HG03064 (cell line): Measurements from ENCODE around the gene KRTAP9-6.
"Not testable (repeated sequence)": the region's sequence is repeated elsewhere in the genome, so short reads cannot be mapped to it uniquely, and the experiment has no call there.

Experiments
- ATAC-seq: cut with Tn5 transposase; IDR thresholded peaks from one replicate; pipeline ENCODE4 v1.9.1; 2021; ENCODE audit warnings: low read depth; ENCODE audit not compliant: unreplicated experiment

Gene KRTAP9-6

DNA sequence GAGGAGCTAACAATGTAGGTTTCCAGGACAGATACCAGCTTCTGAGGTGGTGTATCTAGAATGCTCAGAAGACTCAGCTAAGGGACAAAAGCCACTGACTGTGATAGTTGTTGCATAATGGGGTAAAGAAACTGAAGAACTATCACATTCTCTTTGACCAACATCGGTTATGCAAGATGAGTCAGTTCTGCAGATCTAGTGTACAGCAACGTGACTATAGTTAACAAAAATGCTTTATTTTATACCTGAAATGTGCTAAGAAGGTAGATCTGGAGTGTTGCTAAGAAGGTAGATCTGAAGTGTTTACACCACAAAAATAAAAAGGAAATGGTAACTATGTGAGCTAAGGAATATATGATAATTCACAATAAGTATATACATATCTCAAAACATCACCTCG, 2.5 kb downstream of the KRTAP9-6 start:
- no peak for ATAC-seq

DNA sequence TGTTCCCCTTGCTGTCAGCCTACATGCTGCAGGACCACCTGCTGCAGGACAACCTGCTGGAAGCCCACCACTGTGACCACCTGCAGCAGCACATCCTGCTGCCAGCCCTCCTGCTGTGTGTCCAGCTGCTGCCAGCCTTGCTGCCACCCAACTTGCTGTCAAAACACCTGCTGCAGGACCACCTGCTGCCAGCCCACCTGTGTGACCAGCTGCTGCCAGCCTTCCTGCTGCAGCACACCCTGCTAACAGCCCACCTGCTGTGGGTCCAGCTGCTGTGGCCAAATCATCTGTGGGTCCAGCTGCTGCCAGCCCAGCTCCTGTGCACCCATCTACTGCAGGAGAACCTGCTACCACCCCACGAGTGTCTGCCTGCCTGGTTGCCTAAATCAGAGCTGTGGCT, 6.1 kb downstream of the KRTAP9-6 start:
- not testable (repeated sequence) for ATAC-seq

- no peak for ATAC-seq
These were observed 6.7 kb downstream of the KRTAP9-6 start for GRCh38 chr17:41271858-41272257.

DNA sequence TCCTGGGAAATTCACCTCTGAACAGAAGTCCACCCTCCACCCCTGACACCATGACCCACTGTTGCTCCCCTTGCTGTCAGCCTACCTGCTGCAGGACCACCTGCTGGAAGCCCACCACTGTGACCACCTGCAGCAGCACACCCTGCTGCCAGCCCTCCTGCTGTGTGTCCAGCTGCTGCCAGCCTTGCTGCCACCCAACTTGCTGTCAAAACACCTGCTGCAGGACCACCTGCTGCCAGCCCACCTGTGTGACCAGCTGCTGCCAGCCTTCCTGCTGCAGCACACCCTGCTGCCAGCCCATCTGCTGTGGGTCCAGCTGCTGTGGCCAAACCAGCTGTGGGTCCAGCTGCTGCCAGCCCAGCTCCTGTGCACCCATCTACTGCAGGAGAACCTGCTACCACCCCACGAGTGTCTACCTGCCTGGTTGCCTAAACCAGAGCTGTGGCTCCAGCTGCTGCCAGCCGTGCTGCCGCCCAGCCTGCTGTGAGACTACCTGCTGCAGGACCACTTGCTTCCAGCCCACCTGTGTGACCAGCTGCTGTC, 10.5 kb downstream of the KRTAP9-6 start, which contains the start of gene KRTAP9-7:
TSS of gene KRTAP9-7 (plus strand) at position 51 of the 543 bp plus-strand sequence. CDS start at position 51, 0 bp downstream.
- ATAC-seq: not testable (repeated sequence)

DNA sequence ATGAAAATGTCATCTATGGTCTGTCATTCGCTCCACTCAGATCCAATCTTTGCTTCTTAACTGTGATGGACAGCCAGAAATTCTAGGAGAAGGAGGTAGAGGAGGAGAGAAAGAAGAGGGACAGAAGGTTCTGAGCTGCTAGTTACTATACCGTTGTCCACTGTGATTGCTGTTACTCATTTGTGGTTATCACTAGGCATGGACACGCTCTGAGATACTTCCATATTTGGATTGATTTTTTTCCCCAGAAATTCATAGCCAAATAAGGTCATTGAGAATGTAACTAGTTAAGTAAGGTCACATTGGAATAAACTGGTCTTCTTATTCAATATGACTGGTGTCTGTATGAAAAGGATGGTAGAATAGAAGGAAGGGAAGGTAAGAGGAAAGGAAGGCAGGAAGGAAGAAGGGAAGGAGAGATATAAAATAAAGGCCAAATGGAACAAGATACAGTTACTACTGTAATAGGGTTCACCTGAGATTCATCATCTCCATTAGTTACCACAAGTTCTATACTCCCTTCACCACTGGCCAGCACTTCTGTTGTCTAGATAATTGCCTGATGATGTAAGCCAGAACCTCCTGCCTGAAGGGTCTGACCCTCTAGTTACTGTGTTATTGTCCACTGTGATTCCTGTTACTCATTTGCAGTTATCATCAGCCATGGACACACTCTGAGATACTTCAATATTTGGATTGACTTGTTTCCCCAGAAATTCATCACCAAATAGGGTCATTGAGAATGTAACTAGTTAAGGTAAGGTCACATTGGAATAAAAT, 13.2 kb downstream of the KRTAP9-6 start:
- no peak for ATAC-seq

DNA sequence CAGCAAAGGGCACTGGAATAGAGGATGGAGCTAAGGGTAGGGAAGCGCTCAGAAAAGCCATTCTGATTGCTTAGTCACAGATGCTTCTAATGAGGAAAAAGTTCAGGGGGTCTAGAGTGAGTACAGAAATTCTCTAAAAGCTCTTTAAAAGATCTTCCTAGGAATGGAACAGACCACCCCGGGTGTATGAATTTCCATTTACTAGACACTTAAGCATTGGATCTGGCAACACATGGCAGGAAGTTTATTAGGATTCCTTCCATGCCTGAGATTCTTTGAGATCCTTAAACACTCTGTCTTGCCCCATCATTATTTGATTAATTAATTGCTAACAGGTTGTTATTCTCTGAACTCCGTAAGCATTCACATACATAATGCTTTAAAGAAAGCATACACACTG, 18.9 kb downstream of the KRTAP9-6 start:
- ATAC-seq: no peak

DNA sequence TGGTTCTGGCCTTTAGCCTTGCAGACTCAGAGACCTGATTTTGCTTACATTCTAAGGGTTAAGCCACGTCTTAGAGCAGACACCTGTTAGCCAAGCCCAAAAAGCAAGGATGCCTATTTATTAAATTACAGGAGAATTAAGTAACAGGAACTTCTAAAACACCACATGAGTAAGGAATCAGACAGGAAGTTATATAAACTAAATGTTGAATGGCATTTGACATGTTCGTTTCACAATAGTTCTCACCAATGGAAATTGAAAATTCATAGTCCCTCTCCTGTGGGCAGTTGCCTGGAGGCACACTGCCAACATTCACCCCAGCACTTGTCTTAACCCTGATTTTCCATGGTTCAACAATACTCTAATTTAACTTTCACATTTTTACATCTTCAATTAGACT, 19.4 kb downstream of the KRTAP9-6 start:
- ATAC-seq: no peak

DNA sequence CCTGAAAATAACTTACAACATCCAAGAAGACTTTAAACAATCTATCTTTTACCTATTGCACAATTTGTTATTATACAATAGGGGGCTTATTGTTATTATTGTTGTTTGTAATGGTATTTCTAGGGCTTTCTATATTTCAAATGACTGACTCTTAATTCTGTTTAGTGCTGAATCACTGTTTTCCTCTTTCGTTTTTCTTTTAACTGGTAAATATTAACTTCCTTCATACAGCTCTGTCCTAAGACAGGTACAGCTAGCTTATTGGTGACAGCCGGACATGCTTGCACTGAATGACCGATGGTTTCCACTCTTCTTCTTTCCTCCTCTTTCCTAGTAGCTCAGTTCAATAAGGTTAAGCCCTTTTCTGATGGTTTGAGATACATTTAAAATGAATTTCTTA, 21.9 kb downstream of the KRTAP9-6 start:
- no peak for ATAC-seq

GRCh38 chr17:41294016-41294415, 28.8 kb downstream of the KRTAP9-6 start:
- ATAC-seq: no peak

GRCh38 chr17:41296846-41297245, 31.7 kb downstream of the KRTAP9-6 start:
- ATAC-seq: no peak

DNA sequence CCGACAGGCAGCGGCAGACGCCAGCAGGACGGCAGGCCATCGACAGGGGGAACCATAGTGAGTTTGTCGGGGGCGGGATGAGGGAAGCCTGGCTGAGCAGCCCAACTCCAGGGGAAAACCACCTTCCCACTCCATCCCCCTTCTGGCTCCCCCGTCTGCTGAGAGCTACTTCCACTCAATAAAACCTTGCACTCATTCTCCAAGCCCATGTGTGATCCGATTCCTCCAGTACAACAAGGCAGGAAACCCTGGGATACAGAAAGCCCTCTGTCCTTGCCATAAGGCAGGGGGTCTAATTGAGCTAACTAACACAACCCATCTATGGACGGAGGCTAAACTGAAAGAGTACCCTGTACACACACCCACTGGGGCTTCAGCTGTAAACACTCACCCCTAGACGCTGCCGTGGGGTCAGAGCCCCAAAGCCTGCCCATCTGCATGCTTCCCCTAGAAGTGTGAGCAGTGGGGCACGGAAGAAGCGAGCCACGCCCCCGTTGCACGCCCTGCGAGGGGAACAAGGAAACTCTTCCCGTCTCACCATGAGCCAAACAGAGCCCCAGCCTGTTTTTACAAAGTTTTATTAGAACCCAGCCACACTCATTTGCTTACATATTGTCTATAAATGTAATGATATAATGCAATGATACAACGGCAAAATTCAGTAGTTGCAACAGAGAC, 33.4 kb downstream of the KRTAP9-6 start:
- ATAC-seq: no peak

DNA sequence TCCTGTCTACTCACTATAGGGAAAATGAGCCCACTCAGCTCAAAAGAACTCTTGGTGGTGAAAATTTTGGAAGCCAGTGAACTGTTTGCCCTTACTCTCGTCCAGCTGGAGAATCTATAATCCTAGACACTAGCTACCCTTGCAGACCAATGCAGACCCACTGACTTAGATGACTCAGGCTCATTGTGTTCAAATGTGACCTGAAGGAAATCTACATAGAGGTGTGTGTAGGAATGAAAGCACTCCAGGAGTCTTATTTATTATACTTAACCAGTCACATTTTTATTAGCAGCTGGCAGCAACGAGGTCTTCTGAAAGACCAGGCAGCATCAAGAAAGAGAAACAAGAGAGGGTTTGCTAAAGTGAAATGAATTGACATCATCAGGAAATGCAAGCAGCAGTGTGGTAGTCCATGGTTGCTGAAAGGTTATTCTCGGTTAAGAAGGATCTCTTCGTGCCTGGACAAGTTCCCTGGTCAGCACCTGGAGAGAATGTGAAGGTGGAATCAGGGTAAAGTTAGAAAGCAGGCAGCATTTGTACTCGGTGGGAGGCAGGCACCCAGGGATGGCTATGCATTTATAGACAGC, 36.1 kb downstream of the KRTAP9-6 start:
- no peak for ATAC-seq

- no peak for ATAC-seq
These were observed 37.0 kb downstream of the KRTAP9-6 start, which contains the start of gene KRTAP29-1 for GRCh38 chr17:41301916-41302901. TSS of gene KRTAP29-1 (minus strand) at chr17:41302851. CDS start at chr17:41302851, 0 bp downstream.

- ATAC-seq: no peak
These were observed 37.8 kb downstream of the KRTAP9-6 start for GRCh38 chr17:41302981-41303380.

- no peak for ATAC-seq
These were observed 38.9 kb downstream of the KRTAP9-6 start for GRCh38 chr17:41304091-41304490.

DNA sequence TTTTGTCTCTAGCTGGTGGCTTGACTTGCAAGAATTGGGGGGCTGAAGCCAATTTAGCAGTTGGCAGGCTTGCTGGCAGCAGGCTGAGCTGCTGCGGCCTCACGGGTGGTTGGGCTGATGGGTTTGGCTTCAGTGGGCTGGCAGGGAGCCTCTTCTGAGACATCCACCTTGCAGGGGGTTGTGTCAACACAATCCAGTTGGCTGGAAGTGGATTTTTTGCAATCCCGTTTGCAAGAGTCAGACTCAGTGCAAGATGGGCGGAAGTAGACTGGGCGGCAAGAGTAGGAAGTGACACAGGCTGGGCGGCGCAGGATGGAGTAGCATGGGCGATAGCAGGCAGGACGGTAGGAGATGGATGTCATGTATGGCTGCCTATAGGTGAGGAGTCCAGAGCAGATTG, 42.5 kb downstream of the KRTAP9-6 start:
- ATAC-seq: no peak

DNA sequence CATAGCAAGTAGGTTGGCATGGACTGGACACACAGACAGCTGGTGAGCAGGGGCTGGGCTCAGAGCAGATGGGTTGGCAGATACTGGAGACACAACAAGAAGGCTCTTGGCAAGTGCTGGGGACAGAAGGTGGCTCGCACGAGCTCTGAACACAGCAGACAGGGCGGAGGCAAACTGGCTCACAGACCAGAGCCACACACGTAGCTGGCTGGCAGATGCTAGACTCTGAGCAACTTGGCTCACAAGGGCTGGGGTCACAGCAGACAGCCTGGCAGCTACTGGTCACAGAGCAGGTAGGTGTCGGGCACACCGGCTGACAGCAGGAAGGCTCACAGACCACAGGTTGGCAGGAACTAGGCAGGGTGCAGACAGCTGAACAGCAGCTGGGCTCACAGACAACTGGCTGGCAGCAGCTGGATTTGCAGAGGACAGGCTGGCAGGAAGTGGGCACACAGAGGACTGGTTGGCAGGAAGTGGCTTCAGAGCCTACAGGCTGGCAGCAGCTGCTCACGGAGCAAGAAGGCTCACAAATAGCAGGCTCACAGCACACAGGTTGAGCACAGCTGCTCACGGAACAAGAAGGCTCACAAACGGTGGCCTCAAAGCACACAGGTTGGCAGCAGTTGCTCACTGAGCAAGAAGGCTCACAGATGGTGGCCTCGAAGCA, 43.2 kb downstream of the KRTAP9-6 start:
- no peak for ATAC-seq

- ATAC-seq: no peak
These were observed 43.8 kb downstream of the KRTAP9-6 start, which contains the start of gene KRTAP16-1 for GRCh38 chr17:41308918-41309359. TSS of gene KRTAP16-1 (minus strand) at chr17:41309309. CDS start at chr17:41309253, 56 bp downstream.

- ATAC-seq: no peak
These were observed 45.9 kb downstream of the KRTAP9-6 start for GRCh38 chr17:41311111-41311510.
